Left ventricle myocardium inferior (tissue), 1 donor: ENCODE data around the gene RPL29. TPM values are rescaled to one million over a fixed set of nuclear protein-coding genes. Genes with fewer than 3 reads are reported as not detected.

ENCODE experiments used
- DNase-seq: peaks from one replicate; pipeline ENCODE4 v3.0.0-alpha.2; 2020
- H3K27ac ChIP-seq: fragments of 200-600 bp; replicated peaks from 2 replicates; pipeline ENCODE4 v1.8.0; 2021
- H3K27me3 ChIP-seq: fragments of 200-600 bp; 2 replicates; pipeline ENCODE4 v1.8.0; 2021; ENCODE audit warnings: low read depth
- H3K36me3 ChIP-seq: fragments of 200-600 bp; 2 replicates; pipeline ENCODE4 v1.8.0; 2021
- H3K4me1 ChIP-seq: fragments of 200-600 bp; 2 replicates; pipeline ENCODE4 v1.8.0; 2021
- H3K4me3 ChIP-seq: fragments of 200-600 bp; 2 replicates; pipeline ENCODE4 v1.8.0; 2021; ENCODE audit warnings: mild to moderate bottlenecking, moderate library complexity
- H3K9me3 ChIP-seq: fragments of 200-600 bp; replicated peaks from 2 replicates; pipeline ENCODE4 v1.8.0; 2021
- intact Hi-C: fragments of 100-400 bp; cut with micrococcal nuclease; formaldehyde crosslinking; loops from one replicate; pipeline ENCODE4 v1.11.0; 2022
- total RNA-seq: library from RNA; stranded (reverse); fragmentation: NEBNext Ultra II Directional; extraction: Animal tissue kit (Norgen Biotek cat#: 25700); gene quantifications from one replicate; pipeline ENCODE4 v1.2.1, GENCODE V29; 2021
- TF ChIP-seq, protein P1 (sequence below): fragments of 200-600 bp; IDR thresholded peaks from 2 replicates; pipeline ENCODE4 v1.8.0; 2021; ENCODE audit warnings: antibody characterized with exemption, mild to moderate bottlenecking, borderline replicate concordance
- donor health status: DM: no; HTN: yes; CAD: no; lungs with severe emphysema.

Gene RPL29
- total RNA-seq, 1 donor from 2014 or later = 621 TPM

DNA sequence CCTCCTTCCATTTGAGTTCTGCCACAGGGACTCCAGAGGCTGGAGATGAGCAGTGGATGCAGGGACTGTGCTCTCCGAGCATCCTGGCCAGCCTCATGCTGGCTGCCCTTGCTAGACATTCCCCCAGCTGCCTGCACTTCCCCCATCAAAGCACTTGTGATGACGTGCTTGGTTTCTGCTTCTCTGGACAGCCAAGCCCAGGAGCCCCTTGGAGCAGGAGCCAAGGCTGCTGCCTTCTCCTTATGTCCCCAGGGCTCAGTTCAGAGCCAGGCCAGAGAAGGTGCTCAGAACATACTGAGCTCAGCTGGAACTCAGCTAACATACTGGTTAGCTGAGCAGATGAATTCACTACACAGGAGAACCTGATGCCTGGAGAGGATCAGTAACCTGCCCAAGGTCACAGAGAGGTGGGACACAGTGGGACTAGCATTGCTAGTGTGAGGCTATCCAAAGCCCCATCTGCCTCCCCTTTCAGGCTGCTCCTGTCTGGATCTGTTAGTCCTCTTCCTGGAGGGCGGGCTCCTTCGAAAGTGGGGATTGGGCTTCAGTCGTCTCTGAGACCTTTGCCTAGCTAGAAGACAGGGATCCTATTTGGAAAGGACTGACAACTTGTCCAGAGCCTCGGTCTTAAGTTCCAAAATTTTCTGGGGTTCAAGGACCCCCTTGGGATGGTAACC lies 32.7 kb downstream of the RPL29 start:
- TF ChIP-seq, protein P1, sequence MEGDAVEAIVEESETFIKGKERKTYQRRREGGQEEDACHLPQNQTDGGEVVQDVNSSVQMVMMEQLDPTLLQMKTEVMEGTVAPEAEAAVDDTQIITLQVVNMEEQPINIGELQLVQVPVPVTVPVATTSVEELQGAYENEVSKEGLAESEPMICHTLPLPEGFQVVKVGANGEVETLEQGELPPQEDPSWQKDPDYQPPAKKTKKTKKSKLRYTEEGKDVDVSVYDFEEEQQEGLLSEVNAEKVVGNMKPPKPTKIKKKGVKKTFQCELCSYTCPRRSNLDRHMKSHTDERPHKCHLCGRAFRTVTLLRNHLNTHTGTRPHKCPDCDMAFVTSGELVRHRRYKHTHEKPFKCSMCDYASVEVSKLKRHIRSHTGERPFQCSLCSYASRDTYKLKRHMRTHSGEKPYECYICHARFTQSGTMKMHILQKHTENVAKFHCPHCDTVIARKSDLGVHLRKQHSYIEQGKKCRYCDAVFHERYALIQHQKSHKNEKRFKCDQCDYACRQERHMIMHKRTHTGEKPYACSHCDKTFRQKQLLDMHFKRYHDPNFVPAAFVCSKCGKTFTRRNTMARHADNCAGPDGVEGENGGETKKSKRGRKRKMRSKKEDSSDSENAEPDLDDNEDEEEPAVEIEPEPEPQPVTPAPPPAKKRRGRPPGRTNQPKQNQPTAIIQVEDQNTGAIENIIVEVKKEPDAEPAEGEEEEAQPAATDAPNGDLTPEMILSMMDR = no peak
- intact Hi-C loops = no loop called here
- peaks cover 29% of the 10 kb centered on the region for H3K36me3 ChIP-seq
- no peaks in the 10 kb centered on the region for H3K9me3 ChIP-seq
- no peak overlapping the region for H3K4me3 ChIP-seq
- peak overlapping the region; percentile 86 for H3K27ac ChIP-seq
- peaks cover 72% of the 10 kb centered on the region for H3K4me1 ChIP-seq
- H3K27me3 ChIP-seq = no peaks in the 10 kb centered on the region
- no peak for DNase-seq

DNA sequence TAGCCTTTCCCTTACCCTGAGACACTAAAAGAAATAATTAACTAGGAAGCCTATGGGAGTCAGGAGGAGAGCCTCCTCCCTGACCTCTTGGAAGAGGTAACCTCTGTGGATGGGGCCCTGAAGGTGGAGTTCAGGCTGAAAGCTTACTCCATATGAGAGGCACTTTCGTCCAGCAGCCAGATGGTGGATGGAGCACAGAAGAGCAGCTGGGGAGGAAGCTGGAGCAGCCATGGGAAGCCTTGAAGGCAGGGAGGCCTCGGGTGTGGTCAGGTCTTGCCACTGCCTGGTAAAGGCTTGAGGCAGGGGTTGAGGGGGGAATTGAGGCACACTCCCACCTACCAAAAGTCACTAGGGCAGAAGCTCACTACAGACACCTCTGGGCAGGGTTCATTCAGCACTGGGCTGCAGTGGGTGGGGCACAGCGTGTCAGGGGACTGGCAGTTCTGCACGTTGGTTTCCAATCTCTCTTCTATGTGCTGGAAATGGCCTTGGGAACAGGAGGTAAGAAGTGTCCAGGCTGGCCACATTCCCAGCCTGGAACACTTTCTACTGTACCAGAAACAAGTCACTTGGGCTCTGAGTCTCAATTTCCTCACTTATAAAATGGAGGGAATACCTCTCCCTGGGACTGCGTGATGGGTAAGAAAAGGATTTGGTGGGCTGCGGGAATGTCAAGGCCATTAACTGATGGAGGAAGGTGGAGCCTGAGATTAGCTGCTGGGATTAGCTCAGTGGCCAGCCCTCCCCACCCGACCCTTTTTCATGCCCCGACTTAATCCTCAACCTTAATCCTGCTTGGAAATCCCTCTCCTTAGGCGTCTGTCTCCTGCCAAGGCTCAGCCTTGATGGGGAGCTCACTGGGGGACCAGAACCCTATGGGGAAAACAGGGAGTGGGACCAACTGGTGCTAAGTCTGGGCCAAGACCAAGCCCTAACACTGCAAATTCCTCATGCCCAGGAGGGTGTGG lies 33.8 kb downstream of the RPL29 start:
- peak overlapping the region; percentile 86 for H3K27ac ChIP-seq
- intact Hi-C loops = no loop called here
- H3K4me1 ChIP-seq = peaks cover 65% of the 10 kb centered on the region
- peaks cover 39% of the 10 kb centered on the region for H3K36me3 ChIP-seq
- peak; percentile 63 for DNase-seq
- H3K4me3 ChIP-seq = no peak overlapping the region
- no peaks in the 10 kb centered on the region for H3K27me3 ChIP-seq
- no peaks in the 10 kb centered on the region for H3K9me3 ChIP-seq
- TF ChIP-seq, protein P1 = no peak

DNA sequence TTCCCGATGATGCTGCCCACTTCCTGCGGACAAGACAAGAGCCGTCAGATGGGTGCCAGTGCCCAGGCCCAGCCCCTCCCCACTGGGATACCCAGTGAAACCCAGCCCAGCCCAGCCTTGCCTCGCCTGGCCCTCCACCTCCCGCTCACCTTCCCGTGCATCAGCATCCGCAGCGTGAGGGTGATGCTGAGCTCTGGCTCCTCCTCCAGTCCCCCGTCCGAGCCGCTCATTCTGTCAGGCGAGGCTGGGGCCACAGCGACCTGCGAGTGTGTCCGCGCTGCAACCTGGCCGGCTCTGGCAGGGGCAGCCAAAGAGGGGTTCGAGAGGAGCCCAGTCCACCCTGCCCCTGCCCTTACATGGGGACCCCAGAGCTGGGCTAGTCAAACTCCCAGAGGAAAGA lies 34.7 kb downstream of the RPL29 start:
- Histone ChIP-seq H3K4me1 (peaks cover 64% of the 10 kb centered on the region), H3K4me3 (no peak overlapping the region), H3K36me3 (peaks cover 39% of the 10 kb centered on the region), H3K9me3 (no peaks in the 10 kb centered on the region), H3K27ac (peak overlapping the region; percentile 86), H3K27me3 (no peaks in the 10 kb centered on the region)
- intact Hi-C loops = no loop called here
- TF ChIP-seq, protein P1 = no peak
- no peak for DNase-seq

DNA sequence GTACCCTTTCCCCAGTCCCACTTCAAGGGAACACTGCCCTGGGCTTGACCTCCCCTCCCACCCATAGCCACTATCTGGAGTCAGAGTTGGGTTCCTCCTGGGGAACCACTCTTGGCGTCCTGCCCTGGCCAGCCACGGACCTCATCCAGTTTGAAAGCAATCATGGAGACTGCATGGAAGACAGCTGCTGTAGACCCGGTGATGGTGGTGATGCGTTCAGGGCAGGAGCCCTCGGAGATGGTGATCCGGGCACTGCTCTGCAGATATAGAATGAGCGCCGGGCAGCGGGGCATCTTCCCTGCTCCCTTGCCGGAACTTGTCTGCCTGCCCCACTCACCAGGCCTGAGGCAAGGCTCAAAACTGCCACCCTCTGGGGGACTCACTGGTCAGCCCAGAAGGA lies 35.3 kb downstream of the RPL29 start:
- no peaks in the 10 kb centered on the region for H3K9me3 ChIP-seq
- H3K4me1 ChIP-seq = peaks cover 64% of the 10 kb centered on the region
- peaks cover 39% of the 10 kb centered on the region for H3K36me3 ChIP-seq
- no peak overlapping the region for H3K27ac ChIP-seq
- DNase-seq = no peak
- TF ChIP-seq, protein P1 = no peak
- H3K27me3 ChIP-seq = no peaks in the 10 kb centered on the region
- no peak overlapping the region for H3K4me3 ChIP-seq
- intact Hi-C loops = no loop called here

DNA sequence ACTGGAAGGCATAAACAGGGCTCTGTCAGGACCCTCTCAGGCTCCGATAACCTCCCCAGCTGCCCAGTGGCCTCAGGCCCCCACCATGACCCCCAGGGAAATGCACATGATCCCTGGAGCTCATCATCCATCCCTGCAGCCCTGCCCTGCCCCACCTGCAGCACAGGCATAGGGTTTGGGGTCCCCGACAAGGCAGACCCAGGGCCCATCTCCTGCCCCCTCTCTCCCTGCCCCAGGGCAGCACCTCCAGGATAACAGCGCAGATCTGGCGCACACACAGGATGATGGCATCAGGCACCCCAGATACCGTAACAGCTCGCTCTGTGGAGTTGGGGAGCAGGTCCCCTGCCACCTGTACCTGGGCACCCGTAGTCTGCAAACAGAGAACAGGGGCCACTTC lies 36.0 kb downstream of the RPL29 start:
- H3K36me3 ChIP-seq = peaks cover 39% of the 10 kb centered on the region
- TF ChIP-seq, protein P1 = no peak
- H3K9me3 ChIP-seq = no peaks in the 10 kb centered on the region
- no peak overlapping the region for H3K4me3 ChIP-seq
- H3K27ac ChIP-seq = no peak overlapping the region
- H3K4me1 ChIP-seq = peaks cover 61% of the 10 kb centered on the region
- DNase-seq = no peak
- H3K27me3 ChIP-seq = no peaks in the 10 kb centered on the region
- intact Hi-C loops = no loop called here
